HG02588 (cell line): ENCODE results near the gene BICD1.

Source experiments
- ATAC-seq: cut with Tn5 transposase; IDR thresholded peaks from one replicate; pipeline ENCODE4 v1.9.1; 2021; ENCODE audit warnings: mild to moderate bottlenecking, moderate library complexity; ENCODE audit not compliant: unreplicated experiment

The BICD1 gene

DNA sequence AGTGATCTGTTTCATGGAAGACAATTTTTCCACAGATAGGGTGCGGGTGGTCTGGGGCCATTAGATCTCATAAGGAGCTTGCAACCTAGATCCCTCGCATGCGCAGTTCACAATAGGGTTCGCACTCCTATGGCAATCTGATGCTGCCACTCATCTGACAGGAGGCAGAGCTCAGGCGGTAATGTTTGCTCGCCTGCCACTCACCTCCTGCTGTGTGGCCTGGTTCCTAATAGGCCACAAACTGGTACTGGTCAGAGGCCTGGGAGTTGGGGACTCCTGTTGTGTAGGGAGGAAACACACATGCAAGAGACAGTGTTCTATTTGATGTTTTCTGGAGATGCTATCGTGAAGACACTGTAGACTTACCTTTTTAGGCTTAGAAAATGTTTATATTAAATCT is 215.7 kb downstream of the BICD1 start:
- no peak for ATAC-seq

- ATAC-seq: no peak
Measured at GRCh38 chr12:32331133-32331532, 224.5 kb downstream of the BICD1 start.

DNA sequence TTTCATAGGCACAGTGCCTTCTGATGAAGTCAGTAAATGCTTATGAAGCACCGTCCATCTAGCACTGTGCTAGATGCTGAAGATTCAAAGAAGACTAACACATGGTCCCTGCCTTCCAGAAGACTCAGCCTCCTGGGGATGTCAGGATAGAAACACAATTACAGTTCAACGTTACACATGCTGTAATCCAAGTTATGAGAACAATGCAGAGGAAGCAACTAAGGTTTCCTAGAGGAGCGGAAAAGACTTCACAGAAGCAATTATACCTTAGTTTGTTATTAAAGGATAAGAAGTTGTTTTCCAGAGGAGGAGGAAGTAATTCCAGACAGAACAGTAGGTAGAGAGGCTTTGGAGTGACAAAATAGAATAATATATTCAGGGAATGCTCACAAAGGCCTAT is 225.8 kb downstream of the BICD1 start:
- no peak for ATAC-seq

DNA sequence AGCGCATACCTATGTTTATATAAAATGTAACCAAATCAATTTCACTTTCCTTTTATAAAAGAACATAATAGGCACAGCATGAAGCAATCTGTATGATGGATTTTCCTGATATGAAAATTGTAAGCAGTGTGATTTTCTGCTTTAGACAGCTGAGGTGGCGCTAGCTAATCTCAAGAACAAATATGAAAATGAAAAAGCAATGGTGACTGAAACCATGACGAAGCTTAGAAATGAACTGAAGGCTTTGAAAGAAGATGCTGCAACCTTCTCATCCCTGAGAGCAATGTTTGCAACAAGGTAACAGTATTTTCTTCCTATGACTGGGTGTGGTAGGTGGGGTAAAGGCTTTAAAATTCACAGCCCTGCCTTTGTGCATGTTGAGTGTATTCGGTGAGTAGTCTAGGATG is 227.7 kb downstream of the BICD1 start:
- ATAC-seq: no peak

GRCh38 chr12:32336261-32336660 is 229.6 kb downstream of the BICD1 start:
- ATAC-seq: no peak

DNA sequence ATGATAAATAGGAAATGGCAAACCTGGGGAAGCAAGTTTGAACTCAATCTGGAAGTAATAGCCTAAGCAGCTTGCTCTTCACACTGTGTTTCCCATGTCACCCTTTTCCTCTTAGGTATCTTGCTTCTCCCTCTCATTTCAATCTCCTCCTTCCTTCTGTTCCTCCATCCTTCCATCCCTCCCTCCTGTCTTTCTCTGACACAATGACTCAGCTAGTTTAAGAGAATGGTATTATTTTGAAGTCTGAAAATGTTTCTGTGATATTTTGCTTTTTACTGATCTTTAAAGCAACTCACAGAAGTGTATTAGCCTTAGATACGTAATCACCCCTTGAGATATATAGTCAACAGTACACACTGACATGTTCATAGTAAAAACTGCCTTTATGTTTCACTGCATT is 236.8 kb downstream of the BICD1 start:
- ATAC-seq: no peak

DNA sequence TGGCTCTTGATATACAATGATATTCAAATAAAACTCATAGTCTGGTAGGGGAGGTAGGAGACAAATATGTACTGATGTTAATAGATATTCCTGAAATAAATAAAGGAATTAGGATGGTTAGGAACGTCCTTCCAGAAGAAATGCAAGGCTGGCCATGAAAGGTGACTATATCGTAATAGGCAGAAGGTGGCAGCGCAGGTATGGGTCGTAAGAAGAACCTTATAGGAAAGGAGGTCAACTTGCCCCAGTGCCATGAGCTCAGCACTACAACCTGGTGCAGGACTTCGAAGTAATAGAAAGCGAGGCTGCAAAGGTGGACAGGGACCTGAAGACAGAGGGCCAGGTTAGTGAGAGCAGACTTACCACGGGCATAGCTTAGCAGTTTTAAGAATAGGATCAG is 237.4 kb downstream of the BICD1 start:
- no peak for ATAC-seq

GRCh38 chr12:32353540-32353939 is 246.9 kb downstream of the BICD1 start:
- ATAC-seq: no peak

DNA sequence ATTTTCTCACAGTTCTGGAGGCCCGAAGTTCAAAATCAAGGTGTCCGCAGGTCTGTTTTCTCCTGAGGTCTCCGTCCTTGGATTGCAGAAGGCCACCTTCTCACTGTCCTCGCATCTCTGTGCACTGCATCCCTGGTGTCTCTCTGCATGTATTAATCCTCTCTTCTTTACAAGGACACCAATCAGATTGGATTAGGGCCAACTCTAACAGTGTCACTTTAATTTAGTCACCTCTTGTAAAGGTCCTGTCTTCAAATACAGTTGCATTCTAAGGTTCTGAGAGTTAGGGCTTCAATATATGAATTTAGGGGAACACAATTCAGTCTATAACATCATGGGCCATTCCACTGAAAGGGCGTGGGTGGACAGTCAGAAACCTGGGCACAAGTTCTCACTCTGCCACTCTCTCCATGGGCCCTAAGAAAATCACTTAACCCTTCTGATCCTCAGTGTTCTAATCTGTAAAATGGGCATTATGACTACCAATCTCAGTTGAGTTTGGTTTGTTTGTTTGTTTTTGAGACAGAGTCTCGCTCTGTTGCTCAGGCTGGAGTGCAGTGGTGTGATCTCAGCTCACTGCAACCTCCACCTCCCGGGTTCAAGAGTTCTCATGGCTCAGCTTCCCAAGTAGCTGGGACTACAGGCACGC is 251.1 kb downstream of the BICD1 start:
- no peak for ATAC-seq

DNA sequence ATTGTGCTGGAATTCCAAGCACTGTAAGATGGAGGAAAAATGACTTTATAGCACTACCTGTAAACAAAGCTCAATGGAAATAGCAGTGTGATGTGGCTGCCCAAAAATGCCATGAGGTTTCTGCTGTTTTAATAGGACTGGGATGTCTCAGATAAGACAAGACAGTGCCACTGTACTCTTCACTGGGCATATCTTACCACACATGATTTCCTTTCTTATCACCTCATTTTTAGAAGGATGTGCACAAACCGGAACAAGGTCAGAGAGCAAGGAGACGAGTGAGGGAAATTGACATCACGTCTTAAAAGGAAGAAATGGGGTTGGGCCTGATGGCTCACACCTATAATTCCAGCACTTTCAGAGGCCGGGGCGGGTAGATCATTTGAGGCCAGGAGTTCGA is 254.3 kb downstream of the BICD1 start:
- no peak for ATAC-seq

DNA sequence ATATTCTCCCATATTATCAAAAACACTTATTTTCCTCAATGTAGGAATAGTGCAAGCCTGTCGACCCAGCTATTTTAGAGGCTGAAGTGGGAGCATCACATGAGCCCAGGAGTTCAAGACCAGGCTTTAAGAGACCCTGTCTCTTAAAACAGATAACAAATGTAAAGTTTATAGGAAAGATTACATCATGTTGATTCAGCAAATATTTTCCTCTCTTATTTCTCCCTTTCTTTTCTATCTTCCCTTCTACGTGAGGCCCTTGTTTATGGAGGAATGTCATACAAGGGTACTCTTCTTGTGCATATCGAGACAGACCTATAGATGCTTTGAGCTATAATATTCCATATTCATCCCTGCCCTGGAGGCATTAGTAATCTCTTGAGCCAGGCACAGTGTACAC is 256.2 kb downstream of the BICD1 start:
- no peak for ATAC-seq

DNA sequence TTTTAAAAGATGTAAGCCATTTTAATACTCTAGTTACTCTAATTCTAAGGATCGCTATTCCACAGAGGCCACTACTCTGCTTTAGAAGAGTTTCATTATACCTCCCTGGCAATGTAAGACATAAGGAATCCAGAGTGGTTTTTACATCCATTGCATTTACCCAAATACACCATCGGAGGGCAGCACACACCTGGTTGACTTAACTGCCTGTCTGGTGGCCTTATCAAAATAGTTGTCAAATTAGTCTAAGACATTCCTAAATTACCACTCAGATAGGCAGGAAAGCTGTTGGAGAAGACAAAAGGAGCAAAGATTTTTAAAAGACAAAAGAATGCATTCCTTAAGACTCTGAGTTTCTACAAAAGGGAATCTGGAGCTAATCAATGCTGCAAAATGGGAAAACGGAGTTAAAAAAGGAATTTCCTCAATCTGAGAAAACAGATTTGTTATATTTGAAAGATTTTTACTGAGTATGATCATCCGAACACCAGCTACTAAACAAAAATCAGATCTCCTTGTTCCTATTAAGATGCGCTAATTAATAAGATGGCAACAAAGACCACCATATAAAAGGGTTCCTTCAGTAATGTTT is 258.9 kb downstream of the BICD1 start:
- ATAC-seq: peak; percentile 53

DNA sequence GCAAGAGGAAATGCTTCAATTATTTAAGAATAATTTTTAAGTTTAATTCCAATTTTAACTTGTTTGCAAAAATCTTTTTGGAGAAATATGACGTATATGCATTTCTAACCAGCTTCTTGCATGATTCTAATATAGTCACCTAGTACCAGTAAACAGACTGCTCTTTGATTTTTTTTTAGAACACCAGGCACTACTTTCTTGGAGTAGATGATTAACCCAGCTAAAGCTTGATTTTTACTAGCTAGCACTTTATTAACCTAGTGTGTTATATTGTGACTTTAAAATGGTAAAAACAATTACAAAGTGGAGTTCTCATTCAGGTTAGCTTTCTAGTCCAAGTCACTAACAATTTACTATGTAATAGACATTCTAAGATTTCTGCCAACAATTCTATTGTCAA is 260.1 kb downstream of the BICD1 start:
- ATAC-seq: no peak

DNA sequence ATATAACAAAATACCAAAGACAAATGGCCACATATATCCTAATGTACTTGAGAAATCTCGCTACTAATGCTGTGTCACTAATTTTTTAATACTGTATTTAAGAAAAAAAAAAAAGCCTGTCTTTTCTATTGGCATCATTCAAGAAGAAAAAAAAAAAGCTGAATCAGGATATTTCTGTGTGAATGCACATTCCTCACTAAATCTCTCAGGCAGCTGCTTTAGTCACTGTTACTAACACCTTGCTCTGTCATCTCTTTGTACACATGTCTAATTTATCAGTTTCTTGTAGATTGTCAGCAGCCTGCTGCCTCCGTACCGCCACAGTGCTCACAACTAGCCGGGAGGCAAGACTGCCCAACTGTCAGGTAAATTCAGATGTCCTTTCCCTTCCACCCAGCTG is 260.7 kb downstream of the BICD1 start:
- no peak for ATAC-seq

- no peak for ATAC-seq
Measured at GRCh38 chr12:32369202-32369601, 262.6 kb downstream of the BICD1 start.

DNA sequence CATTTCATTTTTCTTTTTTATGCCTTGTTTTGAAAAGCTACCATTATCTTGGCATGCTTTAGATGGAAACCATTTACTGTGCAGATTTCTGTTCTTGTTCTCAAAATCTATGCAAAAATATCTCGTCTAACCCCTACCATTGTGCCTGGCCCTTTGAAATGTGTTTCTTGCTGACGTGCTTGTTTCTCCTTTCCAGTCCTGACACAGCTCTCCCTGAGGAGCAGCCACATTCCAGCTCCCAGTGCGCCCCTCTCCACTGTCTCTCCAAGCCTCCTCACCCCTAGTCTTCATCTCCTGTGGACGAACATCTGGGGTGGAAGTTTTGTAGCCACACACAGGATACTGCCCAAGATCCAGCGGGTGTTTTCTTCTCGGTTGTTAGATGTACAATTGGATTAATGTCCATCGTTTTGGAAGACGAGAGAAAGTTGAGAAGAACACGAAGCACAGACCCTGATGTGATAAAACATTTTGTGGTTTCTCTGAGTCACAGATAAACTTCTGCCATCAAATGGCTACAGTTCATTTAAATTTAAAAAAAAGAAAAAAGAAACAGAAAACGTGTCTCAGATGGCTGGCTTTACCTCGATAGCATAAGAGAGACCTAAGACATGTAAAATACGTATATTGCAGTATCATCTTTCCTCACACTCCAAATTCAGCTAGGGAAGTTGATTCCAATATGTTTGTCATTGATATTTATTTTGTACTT is 270.9 kb downstream of the BICD1 start:
- ATAC-seq: no peak

GRCh38 chr12:32379213-32379612 is 272.6 kb downstream of the BICD1 start:
- ATAC-seq: no peak

GRCh38 chr12:32379667-32380066 is 273.0 kb downstream of the BICD1 start:
- no peak for ATAC-seq

- no peak for ATAC-seq
Measured at GRCh38 chr12:32382226-32382625, 275.6 kb downstream of the BICD1 start.

- ATAC-seq: no peak
Measured at GRCh38 chr12:32390572-32391219, 284.0 kb downstream of the BICD1 start.

- ATAC-seq: no peak
Measured at GRCh38 chr12:32395026-32395425, 288.4 kb downstream of the BICD1 start.

DNA sequence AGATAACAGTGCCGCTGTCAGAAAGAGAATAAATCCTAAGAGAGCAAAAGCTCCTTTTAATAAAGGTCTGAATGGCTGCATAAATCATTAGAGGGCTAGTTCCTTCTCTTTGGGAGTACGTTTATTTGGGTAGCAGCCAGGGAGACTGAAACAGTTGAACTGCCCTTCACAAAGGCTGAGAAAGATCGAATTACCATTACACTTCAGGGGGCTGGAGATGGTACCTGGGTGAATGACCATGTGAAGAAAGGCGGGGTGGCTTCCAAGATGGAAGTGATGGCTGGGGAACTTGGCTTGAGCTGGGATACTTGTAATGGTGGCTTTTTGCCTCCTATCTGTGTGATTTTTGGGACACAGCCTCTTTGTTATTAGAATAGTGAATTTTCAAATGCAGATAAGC is 291.0 kb downstream of the BICD1 start:
- ATAC-seq: no peak
